OCI-LY7 (cell line): ENCODE data around the gene CCDC9B. TPM values are rescaled to one million over a fixed set of nuclear protein-coding genes. Genes with fewer than 3 reads are reported as not detected.

Experiments used
- BruUV-seq: library from RNA; stranded (reverse); fragments of 400-500 nt; replicated peaks from 2 replicates; lab custom pipeline; 2021; lab: Mats Ljungman, UMichigan
- CTCF ChIA-PET: fragments of 300-600 bp; sonication (Branson Sonifier 250); formaldehyde crosslinking; loops from one replicate; lab custom pipeline; 2022; ENCODE audit warnings: antibody characterized with exemption; ENCODE audit not compliant: unreplicated experiment; lab: Charles Lee
- POLR2A ChIA-PET: fragments of 300-600 bp; sonication (Branson Sonifier 250); formaldehyde crosslinking; loops from one replicate; lab custom pipeline; 2022; ENCODE audit warnings: antibody characterized with exemption; lab: Charles Lee
- DNase-seq: peaks from one replicate; pipeline ENCODE4 v3.0.0-alpha.2; 2015; ENCODE audit warnings: low spot score
- H2AFZ ChIP-seq: fragments of 200-600 bp; sonication (generic), shearing (Covaris generic); 2 replicates; pipeline ENCODE4 v1.6.1; 2014; ENCODE audit warnings: mild to moderate bottlenecking, antibody characterized with exemption, low read length, moderate library complexity
- H3K27ac ChIP-seq: fragments of 200-600 bp; sonication (generic); 2 replicates; pipeline ENCODE4 v1.5.1; 2014; ENCODE audit warnings: mixed run types, low read depth, mild to moderate bottlenecking, moderate library complexity, low read length, inconsistent platforms; ENCODE audit not compliant: poor library complexity, severe bottlenecking
- H3K36me3 ChIP-seq: fragments of 200-600 bp; sonication (generic); 2 replicates; pipeline ENCODE4 v1.6.1; 2014; ENCODE audit warnings: mild to moderate bottlenecking, antibody characterized with exemption, low read length, moderate library complexity, mixed read lengths; ENCODE audit not compliant: insufficient read depth
- H3K4me1 ChIP-seq: fragments of 200-600 bp; sonication (generic); 2 replicates; pipeline ENCODE4 v1.5.1; 2014; ENCODE audit warnings: mild to moderate bottlenecking, low read length; ENCODE audit not compliant: insufficient read depth, poor library complexity, severe bottlenecking
- H3K4me2 ChIP-seq: fragments of 200-600 bp; sonication (generic); 2 replicates; pipeline ENCODE4 v1.6.1; 2014; ENCODE audit warnings: mild to moderate bottlenecking, low read length
- H3K4me3 ChIP-seq: fragments of 200-600 bp; sonication (generic); 2 replicates; pipeline ENCODE4 v1.5.1; 2014; ENCODE audit warnings: mild to moderate bottlenecking, low read depth, low read length; ENCODE audit not compliant: poor library complexity, severe bottlenecking
- H3K79me2 ChIP-seq: fragments of 200-600 bp; sonication (generic); 2 replicates; pipeline ENCODE4 v1.6.1; 2016; ENCODE audit warnings: low read depth, mild to moderate bottlenecking, low read length, moderate library complexity, mixed read lengths; ENCODE audit not compliant: insufficient read depth
- H3K9me2 ChIP-seq: fragments of 200-600 bp; sonication (generic); 2 replicates; pipeline ENCODE4 v1.6.1; 2016; ENCODE audit warnings: mild to moderate bottlenecking, low read length, mixed read lengths; ENCODE audit not compliant: insufficient read depth
- H3K9me3 ChIP-seq: fragments of 200-600 bp; sonication (generic); 2 replicates; pipeline ENCODE4 v1.6.1; 2014; ENCODE audit warnings: mild to moderate bottlenecking, mixed run types, low read length, mixed read lengths
- H4K20me1 ChIP-seq: fragments of 200-600 bp; sonication (generic); 2 replicates; pipeline ENCODE4 v1.6.1; 2014; ENCODE audit warnings: mild to moderate bottlenecking, antibody characterized with exemption, low read length, moderate library complexity, mixed read lengths; ENCODE audit not compliant: insufficient read depth
- CTCF ChIP-seq: fragments of 200-600 bp; sonication (generic); conservative IDR thresholded peaks from 2 replicates; pipeline ENCODE4 v1.5.1; 2014; ENCODE audit warnings: mild to moderate bottlenecking, antibody characterized with exemption, low read length, moderate library complexity, mixed read lengths
- EZH2phosphoT487 ChIP-seq: fragments of 200-600 bp; sonication (generic); IDR thresholded peaks from 2 replicates; pipeline ENCODE4 v1.6.1; 2018; ENCODE audit warnings: low read depth, borderline replicate concordance, mild to moderate bottlenecking, mixed run types, antibody characterized with exemption, low read length, moderate library complexity, mixed read lengths
- intact Hi-C: fragments of 100-400 bp; cut with micrococcal nuclease; formaldehyde crosslinking; loops from one replicate; pipeline ENCODE4 v1.10.0; 2022; ENCODE audit not compliant: unreplicated experiment
- total RNA-seq, 2 experiments: library from RNA; depleted of rRNA in 1 of 2; stranded (reverse); fragments of >200 nt in 1 of 2; shearing (Covaris generic) in 1 of 2; gene quantifications; 2 replicates each; pipeline ENCODE4 v1.2.3, GENCODE V29; 2014 to 2022

Gene CCDC9B
- total RNA-seq, 2 experiments from 2014 or later: 1.4 TPM; not detected in 1

DNA sequence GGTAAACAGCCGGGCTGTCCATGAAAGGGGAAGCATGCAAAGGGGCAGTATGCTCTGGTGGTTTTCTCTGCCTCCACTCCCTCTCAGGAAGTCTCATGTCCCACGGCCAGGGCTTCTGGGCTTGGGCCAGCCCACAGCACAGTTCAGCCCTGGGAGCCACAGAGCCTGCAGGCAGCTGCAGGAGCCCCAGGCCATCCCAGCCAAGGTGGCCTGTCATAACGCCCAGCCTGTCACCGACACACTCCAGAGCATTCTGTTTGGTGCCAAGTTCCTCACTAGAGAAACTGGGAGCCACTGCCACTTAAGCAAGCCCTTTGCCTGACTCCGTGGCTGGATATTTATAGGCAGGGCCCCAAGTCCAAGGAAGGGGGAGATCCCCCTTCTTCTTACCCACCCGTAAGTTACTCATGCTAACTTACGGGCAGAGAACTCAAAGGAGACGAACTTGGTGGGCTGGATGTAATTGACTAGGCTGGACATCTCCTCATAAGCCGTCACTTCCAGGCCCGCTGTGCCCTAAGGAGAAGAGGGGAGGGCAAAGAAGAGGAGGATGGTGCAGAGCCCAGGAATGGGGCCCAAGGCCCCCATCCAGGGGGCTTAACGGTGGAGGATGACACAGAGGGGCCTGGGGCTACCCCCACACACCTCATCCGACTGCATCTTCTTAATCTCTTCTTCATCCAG lies 44.7 kb downstream of the CCDC9B start:
- no TSS peak for BruUV-seq
- Histone ChIP-seq H3K4me1 (no peaks in the 10 kb centered on the region), H3K79me2 (no peaks in the 10 kb centered on the region), H3K36me3 (no peaks in the 10 kb centered on the region), H3K4me3 (no peak overlapping the region), H2AFZ (no peak overlapping the region), H3K9me2 (no peaks in the 10 kb centered on the region), H3K4me2 (no peak overlapping the region), H3K27ac (no peak overlapping the region), H3K9me3 (peaks cover 6% of the 10 kb centered on the region), H4K20me1 (no peaks in the 10 kb centered on the region)
- no peak for DNase-seq
- TF ChIP-seq EZH2phosphoT487: no peak
- no peak for TF ChIP-seq CTCF
- intact Hi-C loops: no loop called here
- ChIA-PET CTCF (no interaction called here), POLR2A (no interaction called here)

- Histone ChIP-seq H4K20me1 (no peaks in the 10 kb centered on the region), H3K4me2 (no peak overlapping the region), H3K27ac (no peak overlapping the region), H3K4me1 (peaks cover 2% of the 10 kb centered on the region), H3K4me3 (no peak overlapping the region), H3K9me3 (peaks cover 1% of the 10 kb centered on the region), H3K9me2 (no peaks in the 10 kb centered on the region), H3K79me2 (no peaks in the 10 kb centered on the region), H2AFZ (no peak overlapping the region), H3K36me3 (no peaks in the 10 kb centered on the region)
- no peak for DNase-seq
- no peak for TF ChIP-seq EZH2phosphoT487
- CTCF ChIA-PET: no interaction called here
- intact Hi-C loops: no loop called here
- POLR2A ChIA-PET: interaction anchor here (0.6 kb wide), 1 partner anchor 13 kb away, joined by 4 read pairs; no protein-coding TSS in a partner anchor
- BruUV-seq: no TSS peak
These were observed 45.4 kb downstream of the CCDC9B start for GRCh38 chr15:40295297-40295696.

GRCh38 chr15:40293905-40294895 lies 46.5 kb downstream of the CCDC9B start:
- no peak overlapping the region for H2AFZ ChIP-seq
- peaks cover 7% of the 10 kb centered on the region for H3K4me1 ChIP-seq
- H3K4me3 ChIP-seq: no peak overlapping the region
- intact Hi-C loops: no loop called here
- H3K9me3 ChIP-seq: no peaks in the 10 kb centered on the region
- no peak for TF ChIP-seq CTCF
- no peak overlapping the region for H3K4me2 ChIP-seq
- no TSS peak for BruUV-seq
- DNase-seq: no peak
- no peak overlapping the region for H3K27ac ChIP-seq
- ChIA-PET CTCF (no interaction called here), POLR2A (interaction anchor here (0.6 kb wide), 1 partner anchor 14 kb away, joined by 4 read pairs; no protein-coding TSS in a partner anchor)
- no peaks in the 10 kb centered on the region for H4K20me1 ChIP-seq
- no peaks in the 10 kb centered on the region for H3K9me2 ChIP-seq
- no peaks in the 10 kb centered on the region for H3K36me3 ChIP-seq
- H3K79me2 ChIP-seq: no peaks in the 10 kb centered on the region
